ENCODE results near the gene KRT76. TPM values are rescaled to one million over a fixed set of nuclear protein-coding genes. Genes with fewer than 3 reads are reported as not detected.

The KRT76 gene
- total RNA-seq, 1 donor from 2014 or later, result not detected

DNA sequence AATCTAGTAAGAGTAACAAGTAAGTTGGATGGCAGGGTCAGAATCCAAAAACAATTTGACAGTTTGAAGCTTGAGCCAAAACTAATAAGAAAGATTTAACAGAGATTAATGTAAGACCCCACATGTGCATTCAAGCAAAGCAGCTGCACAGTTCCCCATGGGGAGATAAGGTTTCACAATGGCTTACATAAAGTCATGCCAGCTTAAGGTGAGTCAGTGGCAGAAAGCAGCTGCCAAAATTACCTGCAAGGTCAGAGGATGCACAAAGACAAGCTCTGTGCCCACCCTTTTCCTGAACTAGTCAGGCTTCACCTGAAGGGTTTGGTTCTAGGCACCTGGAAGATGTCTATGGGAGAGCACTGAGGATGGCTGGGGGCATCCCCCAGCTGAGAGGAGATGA is 37.2 kb downstream of the KRT76 start:
- Histone ChIP-seq H3K27me3 (ENCODE audit: control insufficient read depth in 3 of 3, insufficient read depth in 3 of 3, low read length in 3 of 3) (peaks cover 0 to 21% (median 17%) of the 10 kb centered on the region in 3 donors), H3K4me3 (ENCODE audit: low read length in 3 of 3) (no peak overlapping the region), H3K9me3 (ENCODE audit: control insufficient read depth in 3 of 3, low read length in 3 of 3) (no peaks in the 10 kb centered on the region), H3K9ac (ENCODE audit: low read depth in 1 of 3, low read length in 3 of 3) (no peak overlapping the region), H3K27ac (ENCODE audit: low read depth, low read length) (no peak overlapping the region), H3K36me3 (ENCODE audit: control insufficient read depth in 3 of 3, insufficient read depth in 3 of 3, low read length in 3 of 3) (no peaks in the 10 kb centered on the region), H3K4me1 (ENCODE audit: control insufficient read depth in 3 of 3, insufficient read depth in 3 of 3, low read length in 3 of 3) (no peaks in the 10 kb centered on the region)

DNA sequence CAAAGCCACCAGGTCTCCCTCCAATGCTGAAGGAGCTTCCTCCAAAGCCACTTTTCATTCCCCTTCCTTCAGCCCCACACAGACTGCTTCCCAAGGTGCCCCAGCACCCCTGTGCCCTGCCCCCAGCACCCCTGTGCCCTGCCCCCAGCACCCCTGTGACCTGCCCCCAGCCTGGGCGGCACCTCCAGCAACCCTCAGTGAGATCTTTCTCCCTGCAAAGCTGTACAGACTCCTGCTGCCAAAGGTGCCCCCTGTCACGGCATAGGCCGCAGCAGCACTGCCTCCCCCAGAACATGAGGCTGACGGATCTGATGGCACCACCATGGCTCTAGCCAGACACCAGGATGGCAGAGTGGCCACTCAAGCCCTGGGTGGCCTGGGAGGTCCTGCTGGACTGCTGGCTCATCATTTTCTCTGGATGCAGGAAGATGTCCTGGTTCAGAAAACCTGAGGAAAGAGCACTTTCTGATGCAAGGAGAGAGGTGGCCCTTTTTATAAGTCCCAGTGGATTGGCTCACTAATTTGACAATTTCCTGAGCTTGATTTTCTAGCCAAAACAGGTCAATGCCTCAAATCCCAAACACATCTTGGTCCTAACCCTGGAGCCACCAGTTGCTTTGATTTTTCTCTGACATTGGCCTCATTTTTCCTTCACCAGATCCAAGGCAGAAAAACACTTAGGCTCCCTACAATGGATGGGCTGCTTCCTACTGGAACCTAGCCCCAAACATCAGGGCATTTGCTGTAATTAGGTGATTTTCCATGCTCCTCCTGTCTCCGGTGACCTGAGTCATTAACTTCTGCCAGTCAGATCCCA is 41.1 kb downstream of the KRT76 start:
- Histone ChIP-seq H3K36me3 (ENCODE audit: control insufficient read depth in 3 of 3, insufficient read depth in 3 of 3, low read length in 3 of 3) (no peaks in the 10 kb centered on the region), H3K4me1 (ENCODE audit: control insufficient read depth in 3 of 3, insufficient read depth in 3 of 3, low read length in 3 of 3) (no peaks in the 10 kb centered on the region), H3K9me3 (ENCODE audit: control insufficient read depth in 3 of 3, low read length in 3 of 3) (peaks cover 0 to 2% (median 0%) of the 10 kb centered on the region in 3 donors), H3K27ac (ENCODE audit: low read depth, low read length) (no peak overlapping the region), H3K4me3 (ENCODE audit: low read length in 3 of 3) (no peak overlapping the region), H3K27me3 (ENCODE audit: control insufficient read depth in 3 of 3, insufficient read depth in 3 of 3, low read length in 3 of 3) (peaks cover 3 to 28% (median 24%) of the 10 kb centered on the region in 3 donors), H3K9ac (ENCODE audit: low read depth in 1 of 3, low read length in 3 of 3) (no peak overlapping the region)

DNA sequence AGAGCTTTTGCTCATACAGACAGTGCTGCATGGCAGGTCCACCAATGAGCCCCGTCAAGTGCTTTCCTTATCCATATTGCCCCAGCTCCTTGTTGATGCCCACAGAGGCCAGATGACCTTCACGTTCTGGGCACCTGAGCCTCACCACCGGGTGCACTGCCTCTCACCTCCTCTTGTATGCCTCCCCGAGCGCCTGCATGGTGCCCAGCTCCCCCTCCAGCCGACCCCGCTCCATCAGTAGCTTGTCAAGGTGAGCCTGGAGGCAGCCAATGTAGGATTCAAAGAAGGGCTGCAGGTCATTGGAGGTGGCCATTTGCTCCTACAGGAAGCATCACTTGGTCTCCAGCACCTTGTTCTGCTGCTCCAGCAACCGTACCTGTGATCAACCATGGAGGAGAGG is 42.0 kb downstream of the KRT76 start:
- Histone ChIP-seq H3K27me3 (ENCODE audit: control insufficient read depth in 3 of 3, insufficient read depth in 3 of 3, low read length in 3 of 3) (peaks cover 3 to 28% (median 24%) of the 10 kb centered on the region in 3 donors), H3K9me3 (ENCODE audit: control insufficient read depth in 3 of 3, low read length in 3 of 3) (peaks cover 0 to 2% (median 0%) of the 10 kb centered on the region in 3 donors), H3K9ac (ENCODE audit: low read depth in 1 of 3, low read length in 3 of 3) (no peak overlapping the region), H3K4me3 (ENCODE audit: low read length in 3 of 3) (no peak overlapping the region), H3K27ac (ENCODE audit: low read depth, low read length) (no peak overlapping the region), H3K4me1 (ENCODE audit: control insufficient read depth in 3 of 3, insufficient read depth in 3 of 3, low read length in 3 of 3) (no peaks in the 10 kb centered on the region), H3K36me3 (ENCODE audit: control insufficient read depth in 3 of 3, insufficient read depth in 3 of 3, low read length in 3 of 3) (no peaks in the 10 kb centered on the region)

DNA sequence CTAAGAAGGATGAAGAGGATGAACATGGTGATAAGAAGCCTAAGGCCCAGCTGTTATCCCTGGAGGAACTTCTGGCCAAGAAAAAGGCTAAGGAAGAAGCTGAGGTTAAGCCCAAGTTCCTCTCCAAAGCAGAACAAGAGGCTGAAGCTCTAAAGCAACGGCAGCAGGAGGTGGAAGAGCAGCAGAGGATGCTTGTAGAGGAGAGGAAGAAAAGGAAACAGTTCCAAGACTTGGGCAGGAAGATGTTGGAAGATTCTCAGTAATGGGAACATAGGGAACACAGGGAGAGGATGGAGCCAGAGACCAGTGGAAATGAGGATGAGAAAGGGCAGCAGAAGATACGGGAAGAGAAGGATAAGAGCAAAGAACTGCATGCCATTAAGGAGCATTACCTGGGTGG is 46.4 kb downstream of the KRT76 start:
- no peaks in the 10 kb centered on the region for H3K4me1 ChIP-seq (ENCODE audit: control insufficient read depth in 3 of 3, insufficient read depth in 3 of 3, low read length in 3 of 3)
- H3K27ac ChIP-seq (ENCODE audit: low read depth, low read length), result no peak overlapping the region
- H3K9ac ChIP-seq (ENCODE audit: low read depth in 1 of 3, low read length in 3 of 3), result no peak overlapping the region
- peaks cover 0 to 2% (median 0%) of the 10 kb centered on the region in 3 donors for H3K9me3 ChIP-seq (ENCODE audit: control insufficient read depth in 3 of 3, low read length in 3 of 3)
- H3K4me3 ChIP-seq (ENCODE audit: low read length in 3 of 3), result no peak overlapping the region
- no peaks in the 10 kb centered on the region for H3K36me3 ChIP-seq (ENCODE audit: control insufficient read depth in 3 of 3, insufficient read depth in 3 of 3, low read length in 3 of 3)
- H3K27me3 ChIP-seq (ENCODE audit: control insufficient read depth in 3 of 3, insufficient read depth in 3 of 3, low read length in 3 of 3), result peaks cover 3 to 26% (median 21%) of the 10 kb centered on the region in 3 donors

DNA sequence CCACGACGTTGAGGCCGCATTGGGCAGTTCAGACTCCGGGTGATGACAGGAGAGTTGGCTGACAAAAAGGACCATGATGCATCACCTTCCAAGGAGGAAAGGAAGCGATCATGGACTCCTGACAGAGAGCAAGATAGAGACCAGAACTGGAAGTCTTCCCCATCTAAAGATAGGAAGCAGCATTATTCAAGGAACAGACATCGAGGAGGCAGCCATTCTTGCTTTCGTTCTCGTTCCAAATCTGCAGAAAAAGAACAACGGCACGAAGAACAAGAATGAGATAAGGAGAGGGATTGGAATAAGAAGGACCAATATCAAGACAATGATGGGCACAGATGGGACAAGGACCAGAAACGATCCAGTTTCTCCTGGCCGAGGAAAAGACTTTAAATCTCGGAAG is 46.8 kb downstream of the KRT76 start:
- Histone ChIP-seq H3K36me3 (ENCODE audit: control insufficient read depth in 3 of 3, insufficient read depth in 3 of 3, low read length in 3 of 3) (no peaks in the 10 kb centered on the region), H3K4me3 (ENCODE audit: low read length in 3 of 3) (no peak overlapping the region), H3K27ac (ENCODE audit: low read depth, low read length) (no peak overlapping the region), H3K4me1 (ENCODE audit: control insufficient read depth in 3 of 3, insufficient read depth in 3 of 3, low read length in 3 of 3) (no peaks in the 10 kb centered on the region), H3K27me3 (ENCODE audit: control insufficient read depth in 3 of 3, insufficient read depth in 3 of 3, low read length in 3 of 3) (peaks cover 3 to 24% (median 22%) of the 10 kb centered on the region in 3 donors), H3K9me3 (ENCODE audit: control insufficient read depth in 3 of 3, low read length in 3 of 3) (peaks cover 0 to 2% (median 0%) of the 10 kb centered on the region in 3 donors), H3K9ac (ENCODE audit: low read depth in 1 of 3, low read length in 3 of 3) (no peak overlapping the region)

DNA sequence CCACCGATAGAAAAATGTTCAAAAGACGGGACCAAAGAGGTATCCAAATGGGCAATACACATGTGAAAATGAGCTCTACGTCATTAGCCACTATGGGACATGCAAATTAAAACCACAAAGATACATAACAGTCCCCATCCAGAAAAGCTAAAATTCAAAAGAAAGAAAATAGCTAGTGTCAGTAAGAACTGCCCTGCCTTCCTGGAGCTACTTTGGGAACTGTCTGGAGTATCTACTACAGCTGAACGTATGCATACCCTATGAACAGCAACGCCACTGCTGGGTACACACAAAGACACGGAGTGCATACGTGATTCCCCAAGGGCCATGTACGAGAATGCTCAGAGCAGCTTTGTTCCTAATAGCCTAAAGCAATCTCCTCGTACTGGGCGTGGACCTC is 48.0 kb downstream of the KRT76 start:
- Histone ChIP-seq H3K9me3 (ENCODE audit: control insufficient read depth in 3 of 3, low read length in 3 of 3) (peaks cover 0 to 2% (median 0%) of the 10 kb centered on the region in 3 donors), H3K4me1 (ENCODE audit: control insufficient read depth in 3 of 3, insufficient read depth in 3 of 3, low read length in 3 of 3) (no peaks in the 10 kb centered on the region), H3K4me3 (ENCODE audit: low read length in 3 of 3) (no peak overlapping the region), H3K27ac (ENCODE audit: low read depth, low read length) (no peak overlapping the region), H3K36me3 (ENCODE audit: control insufficient read depth in 3 of 3, insufficient read depth in 3 of 3, low read length in 3 of 3) (no peaks in the 10 kb centered on the region), H3K9ac (ENCODE audit: low read depth in 1 of 3, low read length in 3 of 3) (no peak overlapping the region), H3K27me3 (ENCODE audit: control insufficient read depth in 3 of 3, insufficient read depth in 3 of 3, low read length in 3 of 3) (peaks cover 3 to 25% (median 20%) of the 10 kb centered on the region in 3 donors)

DNA sequence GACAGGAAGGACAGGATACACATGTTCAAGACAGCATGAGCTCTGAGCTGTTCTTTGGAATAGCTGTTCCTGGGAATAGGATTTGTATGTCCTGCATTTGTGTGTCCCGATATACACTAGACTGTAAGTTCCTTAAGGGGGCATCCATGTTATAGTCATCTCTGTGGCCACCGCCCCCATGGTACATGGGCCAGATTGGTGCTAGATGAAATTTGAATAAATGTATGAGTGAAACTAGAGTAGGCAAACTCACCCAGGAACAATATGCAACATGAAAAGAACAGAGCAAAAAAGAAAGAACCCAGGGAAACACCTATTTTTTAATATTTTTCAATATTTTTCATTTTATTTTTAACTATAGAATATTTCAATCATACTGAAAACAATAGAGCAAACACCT is 48.8 kb downstream of the KRT76 start:
- Histone ChIP-seq H3K4me3 (ENCODE audit: low read length in 3 of 3) (no peak overlapping the region), H3K4me1 (ENCODE audit: control insufficient read depth in 3 of 3, insufficient read depth in 3 of 3, low read length in 3 of 3) (no peaks in the 10 kb centered on the region), H3K27me3 (ENCODE audit: control insufficient read depth in 3 of 3, insufficient read depth in 3 of 3, low read length in 3 of 3) (peaks cover 0 to 28% (median 21%) of the 10 kb centered on the region in 3 donors), H3K36me3 (ENCODE audit: control insufficient read depth in 3 of 3, insufficient read depth in 3 of 3, low read length in 3 of 3) (no peaks in the 10 kb centered on the region), H3K9me3 (ENCODE audit: control insufficient read depth in 3 of 3, low read length in 3 of 3) (peaks cover 0 to 2% (median 0%) of the 10 kb centered on the region in 3 donors), H3K9ac (ENCODE audit: low read depth in 1 of 3, low read length in 3 of 3) (no peak overlapping the region), H3K27ac (ENCODE audit: low read depth, low read length) (no peak overlapping the region)

DNA sequence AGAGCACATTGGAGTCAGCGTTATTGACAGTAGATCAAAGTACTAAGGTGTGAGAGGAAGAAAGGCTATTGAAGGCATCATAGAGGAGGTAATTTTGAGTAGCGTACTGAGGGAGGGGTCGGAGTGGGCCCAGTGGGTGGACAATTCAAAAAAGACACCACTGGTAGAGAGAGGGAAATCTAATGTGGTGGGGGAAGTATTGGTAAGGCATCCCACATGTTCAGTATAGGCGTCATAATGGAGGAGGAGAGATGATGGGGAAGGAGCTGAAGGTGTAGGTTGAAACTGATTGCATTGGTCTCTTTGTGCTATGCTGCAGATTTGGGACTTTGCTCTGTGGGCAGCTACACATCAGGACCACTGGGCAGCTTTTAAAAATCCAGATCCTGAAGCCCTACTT is 50.1 kb downstream of the KRT76 start:
- peaks cover 0 to 2% (median 0%) of the 10 kb centered on the region in 3 donors for H3K9me3 ChIP-seq (ENCODE audit: control insufficient read depth in 3 of 3, low read length in 3 of 3)
- no peak overlapping the region for H3K27ac ChIP-seq (ENCODE audit: low read depth, low read length)
- H3K4me1 ChIP-seq (ENCODE audit: control insufficient read depth in 3 of 3, insufficient read depth in 3 of 3, low read length in 3 of 3), result no peaks in the 10 kb centered on the region
- no peak overlapping the region for H3K9ac ChIP-seq (ENCODE audit: low read depth in 1 of 3, low read length in 3 of 3)
- H3K36me3 ChIP-seq (ENCODE audit: control insufficient read depth in 3 of 3, insufficient read depth in 3 of 3, low read length in 3 of 3), result no peaks in the 10 kb centered on the region
- H3K4me3 ChIP-seq (ENCODE audit: low read length in 3 of 3), result no peak overlapping the region
- H3K27me3 ChIP-seq (ENCODE audit: control insufficient read depth in 3 of 3, insufficient read depth in 3 of 3, low read length in 3 of 3), result peaks cover 0 to 22% (median 19%) of the 10 kb centered on the region in 3 donors

DNA sequence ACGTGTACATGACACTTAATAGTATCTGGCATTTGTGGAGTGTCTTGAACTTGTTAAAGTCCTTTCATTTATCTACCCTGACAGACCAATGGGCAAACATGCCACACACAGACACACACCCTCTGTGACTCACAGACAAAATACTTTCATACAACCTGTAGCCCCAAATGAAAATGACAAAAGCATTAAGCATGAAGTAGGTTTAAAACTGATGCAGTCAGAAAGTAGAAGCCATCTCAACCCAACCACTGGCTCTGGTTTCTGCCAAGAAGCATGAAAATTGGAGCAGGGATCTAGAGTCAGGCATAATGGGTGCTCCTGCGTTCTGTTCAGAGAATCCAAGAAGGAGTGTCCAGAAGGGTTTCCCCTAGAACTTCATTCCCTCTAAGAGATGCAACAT is 50.7 kb downstream of the KRT76 start:
- no peaks in the 10 kb centered on the region for H3K9me3 ChIP-seq (ENCODE audit: control insufficient read depth in 3 of 3, low read length in 3 of 3)
- no peak overlapping the region for H3K27ac ChIP-seq (ENCODE audit: low read depth, low read length)

DNA sequence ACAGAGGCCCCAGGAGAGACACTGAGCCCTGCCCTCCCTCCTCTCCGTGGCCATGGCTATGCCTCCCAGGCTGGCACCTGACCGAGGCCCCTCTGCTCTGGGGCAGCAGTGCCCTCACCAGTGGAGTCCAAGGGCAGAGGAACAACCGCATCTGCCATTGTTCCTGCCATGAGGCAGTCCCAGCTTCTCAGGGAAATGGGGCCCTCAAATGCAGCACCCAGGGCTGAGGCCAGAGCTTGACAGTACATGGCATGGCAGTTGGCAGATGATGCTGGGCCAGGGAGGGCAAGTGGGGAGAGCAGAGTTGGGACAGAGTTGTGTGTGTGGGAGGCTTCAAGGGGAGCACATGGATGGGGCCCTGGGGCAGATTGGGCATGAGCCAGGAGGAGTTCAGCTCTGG is 52.8 kb downstream of the KRT76 start:
- H3K4me3 ChIP-seq (ENCODE audit: low read length in 3 of 3), result no peak overlapping the region
- no peaks in the 10 kb centered on the region for H3K4me1 ChIP-seq (ENCODE audit: control insufficient read depth in 3 of 3, insufficient read depth in 3 of 3, low read length in 3 of 3)
- H3K36me3 ChIP-seq (ENCODE audit: control insufficient read depth in 3 of 3, insufficient read depth in 3 of 3, low read length in 3 of 3), result no peaks in the 10 kb centered on the region
- peaks cover 4 to 23% (median 21%) of the 10 kb centered on the region in 3 donors for H3K27me3 ChIP-seq (ENCODE audit: control insufficient read depth in 3 of 3, insufficient read depth in 3 of 3, low read length in 3 of 3)
- no peak overlapping the region for H3K27ac ChIP-seq (ENCODE audit: low read depth, low read length)
- no peak overlapping the region for H3K9ac ChIP-seq (ENCODE audit: low read depth in 1 of 3, low read length in 3 of 3)
- H3K9me3 ChIP-seq (ENCODE audit: control insufficient read depth in 3 of 3, low read length in 3 of 3), result no peaks in the 10 kb centered on the region

More for the DNA sequence above, 50.7 kb downstream of the KRT76 start:
- Histone ChIP-seq H3K36me3 (ENCODE audit: control insufficient read depth in 3 of 3, insufficient read depth in 3 of 3, low read length in 3 of 3) (no peaks in the 10 kb centered on the region), H3K4me1 (ENCODE audit: control insufficient read depth in 3 of 3, insufficient read depth in 3 of 3, low read length in 3 of 3) (no peaks in the 10 kb centered on the region), H3K4me3 (ENCODE audit: low read length in 3 of 3) (no peak overlapping the region), H3K27me3 (ENCODE audit: control insufficient read depth in 3 of 3, insufficient read depth in 3 of 3, low read length in 3 of 3) (peaks cover 0 to 23% (median 22%) of the 10 kb centered on the region in 3 donors), H3K9ac (ENCODE audit: low read depth in 1 of 3, low read length in 3 of 3) (no peak overlapping the region)

All from skeletal muscle tissue (tissue), 4 donors.